Endothelial cell of umbilical vein (primary cell): ENCODE measurements around the gene HRNR. TPM values are rescaled to one million over a fixed set of nuclear protein-coding genes. Genes with fewer than 3 reads are reported as not detected.

Source experiments
- BruUV-seq: library from RNA; stranded (reverse); fragments of 400-500 nt; replicated peaks from 2 replicates; lab custom pipeline; 2021; lab: Mats Ljungman, UMichigan
- CTCF ChIA-PET: fragments of 300-600, 350-600 bp; sonication (Branson Sonifier 250); formaldehyde crosslinking; loops from one replicate; lab custom pipeline; 2021; ENCODE audit warnings: antibody characterized with exemption, inconsistent platforms; lab: Charles Lee
- POLR2A ChIA-PET: fragments of 300-600, 350-600 bp; sonication (Branson Sonifier 250); formaldehyde crosslinking; loops from one replicate; lab custom pipeline; 2021; ENCODE audit warnings: antibody characterized with exemption, inconsistent platforms; lab: Charles Lee
- DNase-seq: peaks from one replicate; pipeline ENCODE4 v3.0.0-alpha.2; 2011; ENCODE audit warnings: low read depth, low spot score
- FAIRE-seq: peaks from 2 replicates; lab custom pipeline; 2011; peaks lifted over from hg19 to GRCh38; lab: Jason Lieb, UNC
- H2AFZ ChIP-seq: 2 replicates; pipeline ENCODE4 v1.6.0; 2012; ENCODE audit warnings: low read depth, low read length, control low read depth, inconsistent platforms
- H3K27ac ChIP-seq: 2 replicates; pipeline ENCODE4 v1.5.1; 2011; ENCODE audit warnings: low read depth, mild to moderate bottlenecking, control low read depth, low read length, moderate library complexity; ENCODE audit not compliant: insufficient read depth
- H3K27me3 ChIP-seq, 2 experiments: 2 replicates each; pipeline versions ENCODE4 v1.6.0 to v1.6.1; 2011; ENCODE audit warnings: low read length in 2 of 2, mixed read lengths in 1 of 2; ENCODE audit not compliant: control insufficient read depth in 2 of 2, insufficient read depth in 2 of 2
- H3K36me3 ChIP-seq, 2 experiments: 2 replicates in 1 of 2; 3 replicates in 1 of 2; pipeline ENCODE4 v1.5.1; 2011; ENCODE audit warnings: low read length in 2 of 2, mild to moderate bottlenecking in 1 of 2, moderate library complexity in 1 of 2; ENCODE audit not compliant: control insufficient read depth in 2 of 2, insufficient read depth in 2 of 2; ENCODE audit errors: extremely low read depth in 1 of 2
- H3K4me1 ChIP-seq: 3 replicates; pipeline ENCODE4 v1.5.1; 2011; ENCODE audit warnings: mild to moderate bottlenecking, low read length; ENCODE audit not compliant: control insufficient read depth, insufficient read depth; ENCODE audit errors: extremely low read depth
- H3K4me2 ChIP-seq: 2 replicates; pipeline ENCODE4 v1.6.1; 2011; ENCODE audit warnings: low read length, control low read depth, mixed read lengths; ENCODE audit not compliant: insufficient read depth
- H3K4me3 ChIP-seq, 3 experiments: fragments of 200-600 bp in 1 of 3; sonication (generic), shearing (Covaris generic) in 1 of 3; replicated peaks in 1 of 3; 2 replicates each; pipeline ENCODE4 v1.5.1; 2011 to 2016; ENCODE audit warnings: control low read depth in 3 of 3, low read length in 3 of 3, mild to moderate bottlenecking in 2 of 3, inconsistent platforms in 1 of 3, low read depth in 1 of 3, moderate library complexity in 1 of 3; ENCODE audit not compliant: insufficient read depth in 1 of 3
- H3K79me2 ChIP-seq: 2 replicates; pipeline ENCODE4 v1.6.0; 2012; ENCODE audit warnings: low read length, inconsistent platforms; ENCODE audit not compliant: control insufficient read depth, insufficient read depth
- H3K9ac ChIP-seq: replicated peaks from 2 replicates; pipeline ENCODE3; 2011; ENCODE audit warnings: low read length, control low read depth; ENCODE audit not compliant: insufficient read depth; ENCODE audit errors: extremely low read depth
- H3K9me1 ChIP-seq: replicated peaks from 3 replicates; pipeline ENCODE4 v1.6.0; 2011; ENCODE audit warnings: mild to moderate bottlenecking, low read length; ENCODE audit not compliant: control insufficient read depth, insufficient read depth; ENCODE audit errors: extremely low read depth
- H3K9me3 ChIP-seq: replicated peaks from 2 replicates; pipeline ENCODE4 v1.5.1; 2012; ENCODE audit warnings: low read length, inconsistent platforms; ENCODE audit not compliant: control insufficient read depth, insufficient read depth
- H4K20me1 ChIP-seq: replicated peaks from 2 replicates; pipeline ENCODE3; 2011; ENCODE audit warnings: mild to moderate bottlenecking, low read length; ENCODE audit not compliant: control insufficient read depth, insufficient read depth; ENCODE audit errors: extremely low read depth
- EZH2 ChIP-seq: IDR thresholded peaks from 2 replicates; pipeline ENCODE4 v1.6.1; 2012; ENCODE audit warnings: borderline replicate concordance, low read depth, mild to moderate bottlenecking, moderate library complexity, low read length, inconsistent platforms; ENCODE audit not compliant: severe bottlenecking
- GATA2 ChIP-seq: IDR thresholded peaks from 2 replicates; pipeline ENCODE4 v1.7.0; 2011; ENCODE audit warnings: low read depth, mild to moderate bottlenecking, moderate library complexity, mixed read lengths, low read length; ENCODE audit not compliant: insufficient read length, insufficient read depth
- JUN ChIP-seq: IDR thresholded peaks from 2 replicates; pipeline ENCODE4 v1.6.1; 2011; ENCODE audit warnings: borderline replicate concordance, low read depth; ENCODE audit not compliant: insufficient read length, insufficient read depth
- MYC ChIP-seq: IDR thresholded peaks from one replicate; pipeline ENCODE4 v1.6.1; 2011; ENCODE audit warnings: mild to moderate bottlenecking, low read depth, low read length
- POLR2AphosphoS5 ChIP-seq: IDR thresholded peaks from 2 replicates; pipeline ENCODE4 v1.6.1; 2012; ENCODE audit warnings: low read depth, mild to moderate bottlenecking, control low read depth, low read length, moderate library complexity; ENCODE audit not compliant: insufficient read depth
- dilution Hi-C: fragments of 300-500 bp; cut with MboI; formaldehyde crosslinking; loops from one replicate; pipeline ENCODE4 v1.15.0; 2019; ENCODE audit warnings: low sequenced_read_pairs; ENCODE audit not compliant: extremely low pct_ligation_motif_present
- intact Hi-C: fragments of 100-400 bp; cut with micrococcal nuclease; formaldehyde crosslinking; loops from one replicate; pipeline ENCODE4 v1.10.0; 2022
- polyA plus RNA-seq, 4 experiments: library from polyadenylated mRNA; depleted of rRNA in 3 of 4; stranded (reverse) in 3 of 4; unstranded in 1 of 4; fragments of >200 nt; gene quantifications; 2 replicates each; pipeline versions ENCODE4 v1.2.1 to v1.2.3, GENCODE V29; 2011 to 2012; ENCODE audit warnings: missing spikeins in 1 of 4
- total RNA-seq: library from RNA; stranded (reverse); gene quantifications from 2 replicates; pipeline ENCODE4 v1.2.3, GENCODE V29; 2021
- TF ChIP-seq, protein P1 (sequence below), 2 donors: IDR thresholded peaks; 1 replicate in 1 of 2; 2 replicates in 1 of 2; pipeline ENCODE4 v1.5.1; 2011; ENCODE audit warnings: low read length in 2 of 2, mild to moderate bottlenecking in 2 of 2, moderate library complexity in 2 of 2, control low read depth in 1 of 2, inconsistent platforms in 1 of 2, low read depth in 1 of 2; ENCODE audit not compliant: insufficient read depth in 1 of 2; ENCODE audit errors: extremely low read depth in 1 of 2
- TF ChIP-seq, protein P2 (sequence below): IDR thresholded peaks from 2 replicates; pipeline ENCODE4 v1.6.1; 2011; ENCODE audit not compliant: insufficient read depth, insufficient read length

HRNR gene
- total and polyA plus RNA-seq, 2 donors (not counting 3 experiments of a cell fraction or from before 2014, with no cell fraction given), result not detected

DNA sequence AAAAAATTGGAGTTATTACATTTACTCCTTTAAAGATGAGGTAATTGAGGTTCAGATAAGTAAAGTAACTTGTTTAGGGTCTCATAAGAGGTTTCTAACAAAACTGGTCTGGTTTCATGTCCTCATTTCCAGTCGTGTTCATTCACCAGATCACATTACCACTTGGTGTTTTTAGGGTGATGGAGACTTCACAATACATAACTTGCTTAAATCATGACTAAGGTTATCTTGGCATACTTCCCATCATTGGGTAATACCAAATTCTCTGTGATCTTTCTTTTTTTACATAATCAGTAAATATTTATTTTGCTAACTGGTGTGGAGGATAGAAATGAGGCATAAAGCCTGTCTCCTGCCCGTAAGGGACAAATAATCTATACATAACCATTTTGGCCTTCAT, 33.4 kb downstream of the HRNR start:
- H3K79me2 ChIP-seq, result no peaks in the 10 kb centered on the region
- H3K4me3 ChIP-seq, result no peak overlapping the region
- H3K36me3 ChIP-seq, result no peaks in the 10 kb centered on the region
- no peaks in the 10 kb centered on the region for H3K9me1 ChIP-seq
- TF ChIP-seq, protein P1, sequence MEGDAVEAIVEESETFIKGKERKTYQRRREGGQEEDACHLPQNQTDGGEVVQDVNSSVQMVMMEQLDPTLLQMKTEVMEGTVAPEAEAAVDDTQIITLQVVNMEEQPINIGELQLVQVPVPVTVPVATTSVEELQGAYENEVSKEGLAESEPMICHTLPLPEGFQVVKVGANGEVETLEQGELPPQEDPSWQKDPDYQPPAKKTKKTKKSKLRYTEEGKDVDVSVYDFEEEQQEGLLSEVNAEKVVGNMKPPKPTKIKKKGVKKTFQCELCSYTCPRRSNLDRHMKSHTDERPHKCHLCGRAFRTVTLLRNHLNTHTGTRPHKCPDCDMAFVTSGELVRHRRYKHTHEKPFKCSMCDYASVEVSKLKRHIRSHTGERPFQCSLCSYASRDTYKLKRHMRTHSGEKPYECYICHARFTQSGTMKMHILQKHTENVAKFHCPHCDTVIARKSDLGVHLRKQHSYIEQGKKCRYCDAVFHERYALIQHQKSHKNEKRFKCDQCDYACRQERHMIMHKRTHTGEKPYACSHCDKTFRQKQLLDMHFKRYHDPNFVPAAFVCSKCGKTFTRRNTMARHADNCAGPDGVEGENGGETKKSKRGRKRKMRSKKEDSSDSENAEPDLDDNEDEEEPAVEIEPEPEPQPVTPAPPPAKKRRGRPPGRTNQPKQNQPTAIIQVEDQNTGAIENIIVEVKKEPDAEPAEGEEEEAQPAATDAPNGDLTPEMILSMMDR (IDR thresholded peaks at IDR 0.05; ENCODE audit: extremely low read depth in 1 of 2, insufficient read depth in 1 of 2, low read depth in 1 of 2, low read length in 2 of 2), result no peak
- TF ChIP-seq JUN, result no peak
- ChIA-PET CTCF (interaction anchor here (2.6 to 4.4 kb wide), 2 partner anchors 157 to 268 kb away, joined by 8 to 56 read pairs; no protein-coding TSS in a partner anchor), POLR2A (no interaction called here)
- no peak for DNase-seq
- no peak overlapping the region for H2AFZ ChIP-seq
- H3K27ac ChIP-seq, result no peak overlapping the region
- H4K20me1 ChIP-seq, result no peaks in the 10 kb centered on the region
- BruUV-seq, result no TSS peak
- peaks cover 0 to 4% of the 10 kb centered on the region in 2 experiments for H3K27me3 ChIP-seq
- FAIRE-seq, result no peak
- dilution Hi-C loops, result no loop called here
- no peak overlapping the region for H3K9ac ChIP-seq
- H3K4me2 ChIP-seq, result no peak overlapping the region
- peaks cover 5% of the 10 kb centered on the region for H3K4me1 ChIP-seq
- H3K9me3 ChIP-seq, result no peaks in the 10 kb centered on the region
- intact Hi-C loops, result loop anchor here (1.0 kb wide), 1 partner anchor 157 kb away; no protein-coding TSS in a partner anchor

DNA sequence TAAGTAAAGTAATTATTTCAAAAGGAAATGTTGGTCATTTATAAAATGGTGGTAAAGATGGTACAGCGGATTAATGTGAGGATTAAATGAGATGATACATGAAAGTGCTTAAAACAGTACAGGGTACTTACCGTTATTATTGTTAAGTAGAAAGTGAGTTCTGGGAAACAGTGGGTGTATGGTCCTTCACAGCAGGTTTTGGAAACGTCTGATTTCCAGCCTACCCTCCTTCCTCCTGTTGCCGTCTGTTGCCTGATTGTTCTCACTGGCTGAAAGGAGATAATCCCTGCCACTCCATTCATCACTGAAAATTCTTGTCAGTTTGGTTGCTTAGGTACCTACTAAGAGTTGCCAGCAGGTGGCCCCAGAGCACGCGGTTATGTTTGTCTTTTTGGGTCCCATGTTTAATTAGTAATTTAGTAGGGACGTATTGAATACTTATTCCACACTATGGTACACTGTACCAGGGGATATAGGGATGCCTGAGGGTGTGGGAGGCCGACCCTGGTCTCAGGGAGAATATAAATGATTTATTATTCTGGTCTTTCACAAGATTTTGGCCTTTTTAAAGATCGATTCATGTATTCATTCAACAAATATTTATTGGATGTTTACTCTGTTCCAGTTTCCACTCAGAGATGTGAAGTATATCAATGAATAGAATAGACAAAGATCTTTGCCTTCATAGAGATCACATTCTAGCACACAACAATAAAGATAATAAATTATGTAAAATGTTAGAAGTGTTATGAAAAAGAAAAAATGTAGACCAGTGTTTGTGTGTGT, 34.1 kb downstream of the HRNR start:
- CTCF ChIA-PET, result interaction anchor here (0.8 to 7.5 kb wide), 15 partner anchors 9 to 276 kb away, joined by 3 to 296 read pairs (median 4); no protein-coding TSS in a partner anchor
- Histone ChIP-seq H3K27me3 (peaks cover 0 to 4% of the 10 kb centered on the region in 2 experiments), H3K36me3 (no peaks in the 10 kb centered on the region), H3K9ac (no peak overlapping the region), H3K9me1 (no peaks in the 10 kb centered on the region), H3K79me2 (no peaks in the 10 kb centered on the region), H3K4me2 (peak overlapping the region; percentile 68), H4K20me1 (no peaks in the 10 kb centered on the region), H3K4me1 (peaks cover 5% of the 10 kb centered on the region), H3K4me3 (peak overlapping the region in 2 of 3 experiments; percentile 43 to 48), H3K9me3 (no peaks in the 10 kb centered on the region), H3K27ac (no peak overlapping the region), H2AFZ (peak overlapping the region; percentile 94)
- POLR2A ChIA-PET, result no interaction called here
- no TSS peak for BruUV-seq
- dilution Hi-C loops, result no loop called here
- no peak for TF ChIP-seq POLR2AphosphoS5
- TF ChIP-seq, protein P2, sequence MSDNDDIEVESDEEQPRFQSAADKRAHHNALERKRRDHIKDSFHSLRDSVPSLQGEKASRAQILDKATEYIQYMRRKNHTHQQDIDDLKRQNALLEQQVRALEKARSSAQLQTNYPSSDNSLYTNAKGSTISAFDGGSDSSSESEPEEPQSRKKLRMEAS, result no peak
- TF ChIP-seq, protein P1 (IDR thresholded peaks at IDR 0.05; ENCODE audit: extremely low read depth in 1 of 2, insufficient read depth in 1 of 2, low read depth in 1 of 2, low read length in 2 of 2), result peak; percentile 65 to 72
- TF ChIP-seq EZH2, result no peak
- TF ChIP-seq MYC, result no peak
- TF ChIP-seq GATA2, result no peak
- peak; percentile 65 for DNase-seq
- intact Hi-C loops, result loop anchor here (1.0 to 10.0 kb wide), 5 partner anchors 138 to 268 kb away; no protein-coding TSS in a partner anchor
- FAIRE-seq, result peak; percentile 88
